GM23248 (cell line): ENCODE measurements around the gene EID3.

ENCODE experiments used
- EZH2 ChIP-seq: fragments of 200-600 bp; sonication (generic); IDR thresholded peaks from 2 replicates; pipeline ENCODE4 v1.6.1; 2018; ENCODE audit warnings: antibody characterized with exemption, mild to moderate bottlenecking; ENCODE audit not compliant: insufficient read depth, poor library complexity, severe bottlenecking
- EZH2phosphoT487 ChIP-seq: fragments of 200-600 bp; sonication (generic); IDR thresholded peaks from 2 replicates; pipeline ENCODE4 v1.6.1; 2018; ENCODE audit warnings: antibody characterized with exemption, moderate library complexity, mild to moderate bottlenecking, low read depth; ENCODE audit not compliant: insufficient read depth

DNA sequence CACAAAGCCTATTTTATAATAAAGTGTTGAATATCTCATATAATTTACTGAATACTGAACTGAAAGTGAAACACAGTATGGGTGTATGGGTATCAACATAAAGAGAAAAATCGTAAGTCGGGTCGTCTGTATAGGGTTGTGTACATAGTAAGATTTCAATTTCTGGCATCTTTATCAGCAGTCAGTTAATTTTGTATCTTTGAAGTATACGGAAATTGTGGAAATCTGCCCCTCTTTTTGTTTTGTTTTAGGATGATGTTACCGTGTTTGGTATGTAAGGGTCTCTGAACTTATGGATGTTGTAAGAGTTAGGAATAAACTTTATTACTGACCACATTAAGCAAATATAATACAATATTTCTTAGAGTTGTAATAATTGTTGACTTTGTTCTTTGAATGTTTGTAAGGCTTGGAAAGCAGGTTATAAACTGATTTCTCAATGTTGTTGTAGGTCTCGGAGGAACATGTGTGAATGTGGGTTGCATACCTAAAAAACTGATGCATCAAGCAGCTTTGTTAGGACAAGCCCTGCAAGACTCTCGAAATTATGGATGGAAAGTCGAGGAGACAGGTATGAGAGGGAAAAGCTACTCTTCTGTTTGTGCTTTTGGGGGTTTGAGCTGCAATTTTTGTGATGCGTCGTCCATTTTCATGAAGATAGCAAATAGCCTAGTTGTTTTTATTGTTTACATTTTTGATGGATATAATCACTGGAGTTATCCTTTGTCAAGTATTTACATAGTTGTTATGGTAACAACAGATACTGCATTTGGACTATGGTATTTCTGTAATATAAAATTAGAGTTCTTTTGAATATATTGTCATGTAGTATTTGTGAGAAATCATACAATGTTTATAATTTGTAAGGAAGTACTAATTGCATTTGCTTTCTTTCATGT, 12.0 kb downstream of the EID3 start:
- TF ChIP-seq EZH2 (no peak), EZH2phosphoT487 (no peak)
